ENCODE results near the gene MACROH2A2.

MACROH2A2 gene

DNA sequence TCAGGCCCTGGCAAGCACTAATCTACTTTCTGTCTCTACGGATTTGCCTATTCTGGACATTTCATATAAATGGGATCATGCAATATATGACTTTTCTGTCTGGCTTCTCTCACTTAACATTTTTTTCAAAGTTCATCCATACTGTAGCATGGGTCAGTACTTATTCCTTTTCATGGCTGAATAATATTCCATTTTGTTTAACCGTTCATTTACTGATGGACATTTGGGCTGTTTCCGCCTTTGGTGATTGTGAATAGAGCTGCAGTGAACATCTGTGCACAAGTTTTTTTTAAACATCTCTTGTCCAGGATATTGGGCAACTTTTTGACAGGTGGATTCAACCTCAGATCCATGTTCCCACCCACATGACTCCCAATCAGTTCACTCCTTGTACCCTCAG is 49.0 kb downstream of the MACROH2A2 start:
- WGBS, result 67% methylated on average over 2 of the region's 3 CpGs
- Histone ChIP-seq H2AFZ (ENCODE audit: low read depth, low read length) (no peak overlapping the region), H3K4me1 (ENCODE audit: control insufficient read depth, insufficient read depth, low read depth, low read length) (peaks cover under 1% of the 10 kb centered on the region), H2BK15ac (ENCODE audit: low read depth, poor library complexity, severe bottlenecking) (no peak overlapping the region), H3K27ac (ENCODE audit: low read length, poor library complexity, severe bottlenecking) (no peak overlapping the region), H2AK5ac (ENCODE audit: low read length, severe bottlenecking) (no peak overlapping the region), H3K4me2 (ENCODE audit: low read length, poor library complexity, severe bottlenecking) (no peak overlapping the region), H3K79me1 (replicated peaks; ENCODE audit: low read length, poor library complexity, severe bottlenecking) (no peaks in the 10 kb centered on the region), H3K4ac (ENCODE audit: low read depth in 1 of 2, low read length in 2 of 2) (no peak overlapping the region), H3K9me3 (ENCODE audit: control insufficient read depth, low read length) (no peaks in the 10 kb centered on the region), H3K27me3 (ENCODE audit: control insufficient read depth in 1 of 2, insufficient read depth in 1 of 2, low read length in 2 of 2) (no peaks in the 10 kb centered on the region), H4K91ac (ENCODE audit: low read length) (no peak overlapping the region), H3K14ac (ENCODE audit: low read length in 2 of 2) (no peak overlapping the region), H3K4me3 (ENCODE audit: insufficient read depth in 1 of 2, low read depth in 1 of 2, low read length in 2 of 2) (no peak overlapping the region), H4K8ac (ENCODE audit: low read length) (no peak overlapping the region), H2BK120ac (ENCODE audit: low read depth, low read length) (no peak overlapping the region), H3K23ac (ENCODE audit: low read length in 2 of 2) (no peak overlapping the region), H3K9ac (ENCODE audit: low read length) (no peak overlapping the region), H3K18ac (ENCODE audit: low read depth in 1 of 2, low read length in 2 of 2) (no peak overlapping the region), H2BK5ac (ENCODE audit: low read depth, low read length, poor library complexity, severe bottlenecking) (no peak overlapping the region), H2BK12ac (ENCODE audit: low read length in 2 of 2) (no peak overlapping the region), H3K36me3 (ENCODE audit: control insufficient read depth in 1 of 2, insufficient read depth in 2 of 2, low read depth in 1 of 2, low read length in 2 of 2) (peaks cover 41 to 43% of the 10 kb centered on the region in 2 experiments)
- no peak for DNase-seq

DNA sequence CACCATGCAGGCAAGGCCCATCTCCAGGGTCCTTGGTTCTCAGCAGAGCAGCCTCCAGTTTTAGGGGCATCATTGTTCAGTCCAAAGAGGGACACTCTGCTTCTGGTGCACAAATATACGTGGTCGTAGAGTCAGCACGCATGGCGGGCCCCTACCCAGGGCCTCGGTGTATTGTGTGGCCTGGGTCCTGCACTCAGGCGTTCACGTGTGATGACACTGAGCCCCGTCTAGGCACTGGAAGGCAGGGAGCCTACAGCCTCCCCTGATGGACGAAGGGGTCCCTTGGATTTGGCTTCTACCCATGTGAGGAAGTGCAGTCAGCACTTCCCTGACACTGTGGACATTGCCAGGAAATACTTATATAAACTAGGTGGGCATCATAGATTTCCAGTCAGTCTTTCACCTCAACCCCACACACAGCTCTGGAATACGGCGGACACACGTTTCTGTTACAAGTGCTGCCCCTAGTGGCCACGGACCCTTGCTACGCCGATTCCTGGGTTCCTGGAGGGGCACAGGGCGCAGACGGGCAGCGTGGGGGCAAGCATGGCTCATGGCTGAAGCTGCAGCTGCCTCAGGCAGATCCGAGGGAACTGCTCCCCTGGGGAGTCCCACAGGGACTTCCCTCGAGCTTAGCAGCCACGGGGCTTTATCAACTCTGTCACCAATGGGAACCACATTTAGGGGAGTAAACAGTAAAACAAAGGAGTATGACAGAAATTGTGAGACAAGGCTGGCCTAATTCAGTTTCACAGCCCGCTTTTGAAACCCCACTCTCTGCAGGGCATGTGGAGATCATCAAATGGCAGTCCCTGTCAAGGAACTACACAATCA is 54.5 kb downstream of the MACROH2A2 start:
- Histone ChIP-seq H3K27me3 (ENCODE audit: control insufficient read depth in 1 of 2, insufficient read depth in 1 of 2, low read length in 2 of 2) (no peaks in the 10 kb centered on the region), H2AK5ac (ENCODE audit: low read length, severe bottlenecking) (no peak overlapping the region), H3K18ac (ENCODE audit: low read depth in 1 of 2, low read length in 2 of 2) (no peak overlapping the region), H3K4me3 (ENCODE audit: insufficient read depth in 1 of 2, low read depth in 1 of 2, low read length in 2 of 2) (no peak overlapping the region), H3K14ac (ENCODE audit: low read length in 2 of 2) (no peak overlapping the region), H2AFZ (ENCODE audit: low read depth, low read length) (no peak overlapping the region), H4K8ac (ENCODE audit: low read length) (no peak overlapping the region), H3K9ac (ENCODE audit: low read length) (no peak overlapping the region), H3K23ac (ENCODE audit: low read length in 2 of 2) (no peak overlapping the region), H3K36me3 (ENCODE audit: control insufficient read depth in 1 of 2, insufficient read depth in 2 of 2, low read depth in 1 of 2, low read length in 2 of 2) (peaks cover 35 to 59% of the 10 kb centered on the region in 2 experiments), H2BK12ac (ENCODE audit: low read length in 2 of 2) (no peak overlapping the region), H3K27ac (ENCODE audit: low read length, poor library complexity, severe bottlenecking) (no peak overlapping the region), H2BK120ac (ENCODE audit: low read depth, low read length) (no peak overlapping the region), H3K9me3 (ENCODE audit: control insufficient read depth, low read length) (no peaks in the 10 kb centered on the region), H3K4me2 (ENCODE audit: low read length, poor library complexity, severe bottlenecking) (no peak overlapping the region), H4K91ac (ENCODE audit: low read length) (no peak overlapping the region), H2BK15ac (ENCODE audit: low read depth, poor library complexity, severe bottlenecking) (no peak overlapping the region), H2BK5ac (ENCODE audit: low read depth, low read length, poor library complexity, severe bottlenecking) (no peak overlapping the region), H3K4ac (ENCODE audit: low read depth in 1 of 2, low read length in 2 of 2) (no peak overlapping the region), H3K4me1 (ENCODE audit: control insufficient read depth, insufficient read depth, low read depth, low read length) (peaks cover 2% of the 10 kb centered on the region), H3K79me1 (replicated peaks; ENCODE audit: low read length, poor library complexity, severe bottlenecking) (no peaks in the 10 kb centered on the region)
- no peak for DNase-seq
- WGBS, result 74% methylated on average over 22 of the region's 22 CpGs

DNA sequence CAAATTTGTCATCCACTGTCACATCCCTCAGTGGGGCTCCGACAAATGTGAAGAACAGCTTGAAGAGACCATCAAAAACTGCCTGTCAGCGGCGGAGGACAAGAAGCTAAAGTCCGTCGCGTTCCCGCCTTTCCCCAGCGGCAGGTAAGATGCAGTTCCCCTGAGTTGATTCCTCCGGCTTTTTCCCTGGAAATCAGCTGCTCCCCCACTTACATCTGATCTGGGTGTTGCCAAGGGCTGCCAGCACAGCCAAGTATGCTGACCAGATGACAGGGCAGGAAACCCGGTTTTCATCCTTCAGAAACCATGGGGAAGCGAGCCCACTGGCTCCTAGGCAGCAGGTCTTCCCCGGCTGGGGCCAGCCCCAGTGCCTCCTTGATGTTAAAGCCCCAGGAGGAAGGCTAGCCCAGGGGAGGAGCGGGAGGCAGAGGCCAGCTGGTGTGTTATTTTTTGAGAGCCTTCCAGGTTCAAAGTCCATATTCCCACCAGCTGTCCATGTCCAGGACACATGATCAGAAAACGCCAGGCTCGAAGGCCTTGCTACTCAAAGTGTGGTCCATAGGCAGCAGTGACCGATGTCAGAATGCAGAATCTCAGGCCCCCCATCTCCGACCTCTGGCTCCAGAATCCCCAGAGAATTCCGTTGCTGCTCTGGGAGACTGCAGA is 56.6 kb downstream of the MACROH2A2 start:
- Histone ChIP-seq H3K18ac (ENCODE audit: low read depth in 1 of 2, low read length in 2 of 2) (no peak overlapping the region), H3K27me3 (ENCODE audit: control insufficient read depth in 1 of 2, insufficient read depth in 1 of 2, low read length in 2 of 2) (no peaks in the 10 kb centered on the region), H4K91ac (ENCODE audit: low read length) (no peak overlapping the region), H3K9me3 (ENCODE audit: control insufficient read depth, low read length) (no peaks in the 10 kb centered on the region), H3K4me3 (ENCODE audit: insufficient read depth in 1 of 2, low read depth in 1 of 2, low read length in 2 of 2) (no peak overlapping the region), H2BK120ac (ENCODE audit: low read depth, low read length) (no peak overlapping the region), H3K27ac (ENCODE audit: low read length, poor library complexity, severe bottlenecking) (no peak overlapping the region), H3K14ac (ENCODE audit: low read length in 2 of 2) (no peak overlapping the region), H2BK5ac (ENCODE audit: low read depth, low read length, poor library complexity, severe bottlenecking) (no peak overlapping the region), H2AFZ (ENCODE audit: low read depth, low read length) (no peak overlapping the region), H3K9ac (ENCODE audit: low read length) (no peak overlapping the region), H3K23ac (ENCODE audit: low read length in 2 of 2) (no peak overlapping the region), H2BK12ac (ENCODE audit: low read length in 2 of 2) (no peak overlapping the region), H2AK5ac (ENCODE audit: low read length, severe bottlenecking) (no peak overlapping the region), H3K4me2 (ENCODE audit: low read length, poor library complexity, severe bottlenecking) (no peak overlapping the region), H3K4me1 (ENCODE audit: control insufficient read depth, insufficient read depth, low read depth, low read length) (peaks cover 5% of the 10 kb centered on the region), H2BK15ac (ENCODE audit: low read depth, poor library complexity, severe bottlenecking) (no peak overlapping the region), H3K36me3 (ENCODE audit: control insufficient read depth in 1 of 2, insufficient read depth in 2 of 2, low read depth in 1 of 2, low read length in 2 of 2) (peaks cover 45 to 70% of the 10 kb centered on the region in 2 experiments), H3K4ac (ENCODE audit: low read depth in 1 of 2, low read length in 2 of 2) (no peak overlapping the region), H4K8ac (ENCODE audit: low read length) (no peak overlapping the region), H3K79me1 (replicated peaks; ENCODE audit: low read length, poor library complexity, severe bottlenecking) (no peaks in the 10 kb centered on the region)
- no peak for DNase-seq
- WGBS, result 94% methylated on average over 18 of the region's 18 CpGs

DNA sequence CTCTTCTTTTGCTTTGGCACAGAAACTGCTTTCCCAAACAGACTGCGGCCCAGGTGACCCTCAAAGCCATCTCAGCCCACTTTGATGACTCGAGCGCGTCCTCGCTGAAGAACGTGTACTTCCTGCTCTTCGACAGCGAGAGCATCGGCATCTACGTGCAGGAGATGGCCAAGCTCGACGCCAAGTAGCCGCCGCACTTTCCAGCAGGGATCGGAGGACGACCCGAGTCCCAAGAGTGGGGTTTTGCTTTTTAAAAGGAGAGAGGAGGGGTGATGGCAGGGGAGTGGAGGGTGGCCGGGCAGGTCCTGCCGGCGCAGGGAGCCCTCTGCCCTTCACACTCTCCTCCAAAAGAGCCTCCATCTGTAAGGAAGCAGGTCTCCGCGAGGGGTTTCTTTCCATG is 58.9 kb downstream of the MACROH2A2 start:
- Histone ChIP-seq H2BK120ac (ENCODE audit: low read depth, low read length) (no peak overlapping the region), H3K79me1 (replicated peaks; ENCODE audit: low read length, poor library complexity, severe bottlenecking) (no peaks in the 10 kb centered on the region), H3K4me2 (ENCODE audit: low read length, poor library complexity, severe bottlenecking) (no peak overlapping the region), H2AFZ (ENCODE audit: low read depth, low read length) (no peak overlapping the region), H3K4me1 (ENCODE audit: control insufficient read depth, insufficient read depth, low read depth, low read length) (peaks cover 8% of the 10 kb centered on the region), H3K9me3 (ENCODE audit: control insufficient read depth, low read length) (no peaks in the 10 kb centered on the region), H2BK15ac (ENCODE audit: low read depth, poor library complexity, severe bottlenecking) (no peak overlapping the region), H3K23ac (ENCODE audit: low read length in 2 of 2) (no peak overlapping the region), H3K14ac (ENCODE audit: low read length in 2 of 2) (no peak overlapping the region), H4K8ac (ENCODE audit: low read length) (no peak overlapping the region), H3K27me3 (ENCODE audit: control insufficient read depth in 1 of 2, insufficient read depth in 1 of 2, low read length in 2 of 2) (no peaks in the 10 kb centered on the region), H2AK5ac (ENCODE audit: low read length, severe bottlenecking) (no peak overlapping the region), H3K27ac (ENCODE audit: low read length, poor library complexity, severe bottlenecking) (no peak overlapping the region), H3K4ac (ENCODE audit: low read depth in 1 of 2, low read length in 2 of 2) (no peak overlapping the region), H3K9ac (ENCODE audit: low read length) (no peak overlapping the region), H2BK12ac (ENCODE audit: low read length in 2 of 2) (no peak overlapping the region), H3K4me3 (ENCODE audit: insufficient read depth in 1 of 2, low read depth in 1 of 2, low read length in 2 of 2) (no peak overlapping the region), H4K91ac (ENCODE audit: low read length) (no peak overlapping the region), H3K18ac (ENCODE audit: low read depth in 1 of 2, low read length in 2 of 2) (no peak overlapping the region), H3K36me3 (ENCODE audit: control insufficient read depth in 1 of 2, insufficient read depth in 2 of 2, low read depth in 1 of 2, low read length in 2 of 2) (peaks cover 45 to 80% of the 10 kb centered on the region in 2 experiments), H2BK5ac (ENCODE audit: low read depth, low read length, poor library complexity, severe bottlenecking) (no peak overlapping the region)
- DNase-seq, result no peak
- WGBS, result 95% methylated on average over 21 of the region's 22 CpGs
